K562 (cell line): ENCODE measurements around the gene SLC20A1. TPM values are rescaled to one million over a fixed set of nuclear protein-coding genes. Genes with fewer than 3 reads are reported as not detected.

Experiments used
- EGR1 ChIP-seq: fragments of 450-650 bp; conservative IDR thresholded peaks from 2 replicates; pipeline ENCODE4 v1.6.1; 2017; ENCODE audit warnings: mild to moderate bottlenecking
- KHSRP ChIP-seq: fragments of 450-650 bp; IDR thresholded peaks from 2 replicates; pipeline ENCODE4 v1.6.1; 2017
- LEF1 ChIP-seq: fragments of 450-650 bp; IDR thresholded peaks from 2 replicates; pipeline ENCODE4 v1.6.1; 2016; ENCODE audit warnings: mild to moderate bottlenecking
- POLR2AphosphoS5 ChIP-seq: IDR thresholded peaks from 2 replicates; pipeline ENCODE4 v1.6.1; 2011; ENCODE audit warnings: mild to moderate bottlenecking, low read depth, low read length, moderate library complexity; ENCODE audit not compliant: control insufficient read depth, insufficient read depth
- POLR2G ChIP-seq: fragments of 200-400 bp; formaldehyde crosslinking; IDR thresholded peaks from 2 replicates; pipeline ENCODE4 v1.6.1; 2017; ENCODE audit warnings: low read depth, mild to moderate bottlenecking, antibody characterized with exemption, low read length, moderate library complexity
- PTTG1 ChIP-seq: fragments of 450-650 bp; IDR thresholded peaks from 2 replicates; pipeline ENCODE4 v1.6.1; 2016; ENCODE audit warnings: low read depth, mild to moderate bottlenecking, missing genetic modification characterization, missing compliant biosample characterization
- SMARCC2 ChIP-seq: fragments of 450-650 bp; IDR thresholded peaks from 2 replicates; pipeline ENCODE4 v1.6.1; 2017; ENCODE audit warnings: antibody characterized with exemption, moderate library complexity, mild to moderate bottlenecking, low read depth
- TRIM28 ChIP-seq: fragments of 450-650 bp; IDR thresholded peaks from 2 replicates; pipeline ENCODE4 v1.6.1; 2017
- YY1 ChIP-seq, 3 experiments: IDR thresholded peaks; 2 replicates each; pipeline ENCODE4 v1.6.1; 2011; ENCODE audit warnings: low read length in 2 of 3, mild to moderate bottlenecking in 2 of 3, moderate library complexity in 2 of 3, borderline replicate concordance in 1 of 3, control low read depth in 1 of 3, low read depth in 1 of 3; ENCODE audit not compliant: insufficient read depth in 3 of 3, insufficient replicate concordance in 2 of 3, control insufficient read depth in 1 of 3, insufficient read length in 1 of 3; ENCODE audit errors: extremely low read depth in 1 of 3
- ZNF3 ChIP-seq: fragments of 250-450 bp; sonication (Bioruptor Pico); IDR thresholded peaks from 2 replicates; pipeline ENCODE4 v1.5.0; 2021; ENCODE audit warnings: mild to moderate bottlenecking, moderate library complexity
- ZNF311 ChIP-seq: fragments of 250-450 bp; sonication (Bioruptor Pico); IDR thresholded peaks from 2 replicates; pipeline ENCODE4 v1.4.0; 2020; ENCODE audit warnings: mild to moderate bottlenecking, moderate library complexity
- ZNF354B ChIP-seq: fragments of 250-450 bp; sonication (Bioruptor Pico); IDR thresholded peaks from 2 replicates; pipeline ENCODE4 v1.4.0; 2020
- polyA plus RNA-seq, 8 experiments: library from polyadenylated mRNA; depleted of rRNA in 4 of 8; stranded (reverse) in 5 of 8; unstranded in 3 of 8; fragments of >200 nt; fragmentation: Nextera tagmentation in 2 of 8; fragmentation: Illumina TruSeq in 1 of 8; extraction: Ambion mirVana in 2 of 8; extraction: Trizol in 1 of 8; gene quantifications; 2 replicates each; pipeline versions ENCODE4 v1.2.1 to v1.2.3, GENCODE V29; 2011 to 2014; ENCODE audit warnings: inconsistent platforms in 1 of 8, missing spikeins in 1 of 8
- total RNA-seq, 7 experiments: library from RNA; depleted of rRNA in 6 of 7; stranded (reverse); fragments of >200 nt in 6 of 7; fragmentation: Illumina TruSeq in 2 of 7; extraction: Trizol in 2 of 7; gene quantifications; 2 replicates each; pipeline versions ENCODE4 v1.2.1 to v1.2.3, GENCODE V29; 2011 to 2021; ENCODE audit warnings: low replicate concordance in 1 of 7
- TF ChIP-seq, protein P1 (sequence below), 2 experiments: fragments of 450-650 bp in 1 of 2; IDR thresholded peaks; 2 replicates each; pipeline ENCODE4 v1.6.1; 2011 to 2017; ENCODE audit warnings: low read depth in 2 of 2, antibody characterized with exemption in 1 of 2, borderline replicate concordance in 1 of 2, low read length in 1 of 2, mild to moderate bottlenecking in 1 of 2, mixed read lengths in 1 of 2; ENCODE audit not compliant: control insufficient read depth in 1 of 2
- TF ChIP-seq, protein P2 (sequence below): fragments of 250-450 bp; sonication (Bioruptor Pico); IDR thresholded peaks from 2 replicates; pipeline ENCODE4 v1.9.0; 2021; ENCODE audit warnings: mild to moderate bottlenecking, inconsistent platforms
- TF ChIP-seq, protein P3 (sequence below): sonication (generic); formaldehyde crosslinking; IDR thresholded peaks from 2 replicates; pipeline ENCODE4 v1.8.0; 2022; ENCODE audit warnings: mild to moderate bottlenecking, missing genetic modification reagents
- TF ChIP-seq, protein P4 (sequence below): IDR thresholded peaks from 2 replicates; pipeline ENCODE4 v1.6.1; 2014; ENCODE audit warnings: antibody characterized with exemption

Gene SLC20A1
- total and polyA plus RNA-seq, 9 of the 15 experiments (the other 6 are each of a cell fraction or from before 2014, with no cell fraction given): 53.8 to 150 (median 74.7) TPM

DNA sequence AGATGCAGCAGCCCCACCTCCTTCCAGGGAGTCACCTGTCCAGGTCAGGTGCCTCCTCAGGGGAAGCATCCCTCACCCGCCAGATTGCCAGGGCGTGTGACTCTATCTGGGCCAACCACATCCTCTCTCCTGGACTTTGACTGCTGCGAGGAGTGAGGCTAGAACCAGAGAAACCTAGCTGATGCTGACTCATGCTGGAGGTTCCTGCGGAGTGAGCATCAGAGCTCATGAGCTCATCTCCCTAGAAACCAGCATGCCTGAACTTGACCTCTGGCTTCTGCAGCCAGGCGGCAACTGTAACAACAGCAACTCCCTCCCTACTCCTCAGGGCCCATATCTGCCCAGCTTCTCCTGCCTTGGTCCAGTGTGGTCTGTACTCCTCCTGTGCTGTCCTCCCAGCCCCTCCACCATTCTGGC lies 46.8 kb downstream of the SLC20A1 start (continued):
- TF ChIP-seq, protein P1, sequence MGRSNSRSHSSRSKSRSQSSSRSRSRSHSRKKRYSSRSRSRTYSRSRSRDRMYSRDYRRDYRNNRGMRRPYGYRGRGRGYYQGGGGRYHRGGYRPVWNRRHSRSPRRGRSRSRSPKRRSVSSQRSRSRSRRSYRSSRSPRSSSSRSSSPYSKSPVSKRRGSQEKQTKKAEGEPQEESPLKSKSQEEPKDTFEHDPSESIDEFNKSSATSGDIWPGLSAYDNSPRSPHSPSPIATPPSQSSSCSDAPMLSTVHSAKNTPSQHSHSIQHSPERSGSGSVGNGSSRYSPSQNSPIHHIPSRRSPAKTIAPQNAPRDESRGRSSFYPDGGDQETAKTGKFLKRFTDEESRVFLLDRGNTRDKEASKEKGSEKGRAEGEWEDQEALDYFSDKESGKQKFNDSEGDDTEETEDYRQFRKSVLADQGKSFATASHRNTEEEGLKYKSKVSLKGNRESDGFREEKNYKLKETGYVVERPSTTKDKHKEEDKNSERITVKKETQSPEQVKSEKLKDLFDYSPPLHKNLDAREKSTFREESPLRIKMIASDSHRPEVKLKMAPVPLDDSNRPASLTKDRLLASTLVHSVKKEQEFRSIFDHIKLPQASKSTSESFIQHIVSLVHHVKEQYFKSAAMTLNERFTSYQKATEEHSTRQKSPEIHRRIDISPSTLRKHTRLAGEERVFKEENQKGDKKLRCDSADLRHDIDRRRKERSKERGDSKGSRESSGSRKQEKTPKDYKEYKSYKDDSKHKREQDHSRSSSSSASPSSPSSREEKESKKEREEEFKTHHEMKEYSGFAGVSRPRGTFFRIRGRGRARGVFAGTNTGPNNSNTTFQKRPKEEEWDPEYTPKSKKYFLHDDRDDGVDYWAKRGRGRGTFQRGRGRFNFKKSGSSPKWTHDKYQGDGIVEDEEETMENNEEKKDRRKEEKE (IDR thresholded peaks at IDR 0.05; ENCODE audit: borderline replicate concordance in 1 of 2, control insufficient read depth in 1 of 2, low read depth in 2 of 2, low read length in 1 of 2): 0 out of 4 replicates have a peak, but pooled peaks of 1 of the 2 experiments have one; percentile 35
- TF ChIP-seq POLR2G: no peak
- TF ChIP-seq, protein P2, sequence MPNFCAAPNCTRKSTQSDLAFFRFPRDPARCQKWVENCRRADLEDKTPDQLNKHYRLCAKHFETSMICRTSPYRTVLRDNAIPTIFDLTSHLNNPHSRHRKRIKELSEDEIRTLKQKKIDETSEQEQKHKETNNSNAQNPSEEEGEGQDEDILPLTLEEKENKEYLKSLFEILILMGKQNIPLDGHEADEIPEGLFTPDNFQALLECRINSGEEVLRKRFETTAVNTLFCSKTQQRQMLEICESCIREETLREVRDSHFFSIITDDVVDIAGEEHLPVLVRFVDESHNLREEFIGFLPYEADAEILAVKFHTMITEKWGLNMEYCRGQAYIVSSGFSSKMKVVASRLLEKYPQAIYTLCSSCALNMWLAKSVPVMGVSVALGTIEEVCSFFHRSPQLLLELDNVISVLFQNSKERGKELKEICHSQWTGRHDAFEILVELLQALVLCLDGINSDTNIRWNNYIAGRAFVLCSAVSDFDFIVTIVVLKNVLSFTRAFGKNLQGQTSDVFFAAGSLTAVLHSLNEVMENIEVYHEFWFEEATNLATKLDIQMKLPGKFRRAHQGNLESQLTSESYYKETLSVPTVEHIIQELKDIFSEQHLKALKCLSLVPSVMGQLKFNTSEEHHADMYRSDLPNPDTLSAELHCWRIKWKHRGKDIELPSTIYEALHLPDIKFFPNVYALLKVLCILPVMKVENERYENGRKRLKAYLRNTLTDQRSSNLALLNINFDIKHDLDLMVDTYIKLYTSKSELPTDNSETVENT: no peak
- peak in 2 of 3 experiments; percentile 9 to 55 for TF ChIP-seq YY1 (IDR thresholded peaks at IDR 0.05; ENCODE audit: borderline replicate concordance in 1 of 3, control insufficient read depth in 1 of 3, extremely low read depth in 1 of 3, insufficient read depth in 3 of 3, insufficient read length in 1 of 3, insufficient replicate concordance in 2 of 3, low read depth in 1 of 3, low read length in 2 of 3)
- TF ChIP-seq TRIM28: no peak
- TF ChIP-seq KHSRP: no peak
- TF ChIP-seq, protein P3, sequence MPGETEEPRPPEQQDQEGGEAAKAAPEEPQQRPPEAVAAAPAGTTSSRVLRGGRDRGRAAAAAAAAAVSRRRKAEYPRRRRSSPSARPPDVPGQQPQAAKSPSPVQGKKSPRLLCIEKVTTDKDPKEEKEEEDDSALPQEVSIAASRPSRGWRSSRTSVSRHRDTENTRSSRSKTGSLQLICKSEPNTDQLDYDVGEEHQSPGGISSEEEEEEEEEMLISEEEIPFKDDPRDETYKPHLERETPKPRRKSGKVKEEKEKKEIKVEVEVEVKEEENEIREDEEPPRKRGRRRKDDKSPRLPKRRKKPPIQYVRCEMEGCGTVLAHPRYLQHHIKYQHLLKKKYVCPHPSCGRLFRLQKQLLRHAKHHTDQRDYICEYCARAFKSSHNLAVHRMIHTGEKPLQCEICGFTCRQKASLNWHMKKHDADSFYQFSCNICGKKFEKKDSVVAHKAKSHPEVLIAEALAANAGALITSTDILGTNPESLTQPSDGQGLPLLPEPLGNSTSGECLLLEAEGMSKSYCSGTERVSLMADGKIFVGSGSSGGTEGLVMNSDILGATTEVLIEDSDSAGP (CRISPR knock-in tag): no peak
- no peak for TF ChIP-seq EGR1
- no peak for TF ChIP-seq PTTG1 (tag)
- no peak for TF ChIP-seq ZNF354B (CRISPR knock-in tag)
- no peak for TF ChIP-seq ZNF311 (CRISPR knock-in tag)
- TF ChIP-seq, protein P4, sequence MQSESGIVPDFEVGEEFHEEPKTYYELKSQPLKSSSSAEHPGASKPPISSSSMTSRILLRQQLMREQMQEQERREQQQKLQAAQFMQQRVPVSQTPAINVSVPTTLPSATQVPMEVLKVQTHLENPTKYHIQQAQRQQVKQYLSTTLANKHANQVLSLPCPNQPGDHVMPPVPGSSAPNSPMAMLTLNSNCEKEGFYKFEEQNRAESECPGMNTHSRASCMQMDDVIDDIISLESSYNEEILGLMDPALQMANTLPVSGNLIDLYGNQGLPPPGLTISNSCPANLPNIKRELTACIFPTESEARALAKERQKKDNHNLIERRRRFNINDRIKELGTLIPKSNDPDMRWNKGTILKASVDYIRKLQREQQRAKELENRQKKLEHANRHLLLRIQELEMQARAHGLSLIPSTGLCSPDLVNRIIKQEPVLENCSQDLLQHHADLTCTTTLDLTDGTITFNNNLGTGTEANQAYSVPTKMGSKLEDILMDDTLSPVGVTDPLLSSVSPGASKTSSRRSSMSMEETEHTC: no peak
- TF ChIP-seq POLR2AphosphoS5: no peak
- peak; percentile 41; the same call in 1 of the 2 replicates for TF ChIP-seq LEF1
- no peak for TF ChIP-seq ZNF3 (CRISPR knock-in tag)
- 0 out of 2 replicates have a peak, but pooled peaks have one; percentile 54 for TF ChIP-seq SMARCC2
